IMR-90 (cell line): ENCODE measurements around the gene ALDH2. TPM values are rescaled to one million over a fixed set of nuclear protein-coding genes. Genes with fewer than 3 reads are reported as not detected.

ENCODE experiments used
- ATAC-seq: fragments of 200-7000 bp; cut with Tn5 transposase; 2 replicates; pipeline ENCODE4 v1.9.1; 2020; ENCODE audit warnings: low read depth, mild to moderate bottlenecking, moderate library complexity
- BruUV-seq: library from RNA; stranded (reverse); fragments of 400-500 nt; replicated peaks from 2 replicates; lab custom pipeline; 2021; lab: Mats Ljungman, UMichigan
- CTCF ChIA-PET: fragments of 300-600 bp; formaldehyde crosslinking; extraction: SDS; loops from one replicate; lab custom pipeline; 2021; ENCODE audit warnings: antibody characterized with exemption; lab: Yijun Ruan, JAX
- POLR2A ChIA-PET: fragments of 300-600 bp; sonication (Branson Sonifier 250); formaldehyde crosslinking; loops from one replicate; lab custom pipeline; 2022; ENCODE audit warnings: antibody characterized with exemption; ENCODE audit not compliant: unreplicated experiment; lab: Charles Lee
- DNase-seq: peaks from one replicate; pipeline ENCODE4 v3.0.0; 2013
- H2AFZ ChIP-seq: replicated peaks from 2 replicates; pipeline ENCODE3; 2013; ENCODE audit warnings: low read length, mild to moderate bottlenecking; ENCODE audit not compliant: poor library complexity
- H2AK5ac ChIP-seq: 2 replicates; pipeline ENCODE4 v1.6.1; 2013; ENCODE audit warnings: low read depth, low read length, inconsistent platforms
- H2AK9ac ChIP-seq: replicated peaks from 2 replicates; pipeline ENCODE3; 2013; ENCODE audit warnings: mild to moderate bottlenecking, low read depth, low read length, moderate library complexity; ENCODE audit not compliant: poor library complexity
- H2BK120ac ChIP-seq: 2 replicates; pipeline ENCODE4 v1.6.1; 2013; ENCODE audit warnings: low read depth, low read length, inconsistent platforms
- H2BK15ac ChIP-seq: 3 replicates; pipeline ENCODE4 v1.6.1; 2013; ENCODE audit warnings: low read depth, low read length, inconsistent platforms
- H2BK20ac ChIP-seq: 2 replicates; pipeline ENCODE4 v1.6.1; 2013; ENCODE audit warnings: low read depth, mild to moderate bottlenecking, inconsistent platforms, low read length, moderate library complexity
- H2BK5ac ChIP-seq: 2 replicates; pipeline ENCODE4 v1.6.1; 2013; ENCODE audit warnings: mild to moderate bottlenecking, low read depth, low read length, inconsistent platforms; ENCODE audit not compliant: poor library complexity, severe bottlenecking
- H3K14ac ChIP-seq: replicated peaks from 2 replicates; pipeline ENCODE4 v1.6.1; 2013; ENCODE audit warnings: low read depth, low read length, inconsistent platforms
- H3K18ac ChIP-seq: 2 replicates; pipeline ENCODE4 v1.6.1; 2013; ENCODE audit warnings: low read depth, low read length, control low read depth
- H3K23ac ChIP-seq: 2 replicates; pipeline ENCODE4 v1.6.1; 2013; ENCODE audit warnings: low read depth, low read length, inconsistent platforms
- H3K27ac ChIP-seq: 2 replicates; pipeline ENCODE4 v1.5.1; 2013; ENCODE audit warnings: mild to moderate bottlenecking, control low read depth, low read length; ENCODE audit not compliant: insufficient read depth
- H3K27me3 ChIP-seq: 2 replicates; pipeline ENCODE4 v1.6.1; 2013; ENCODE audit warnings: low read length; ENCODE audit not compliant: control insufficient read depth, insufficient read depth
- H3K36me3 ChIP-seq: 2 replicates; pipeline ENCODE4 v1.6.1; 2013; ENCODE audit warnings: low read length, mixed read lengths; ENCODE audit not compliant: control insufficient read depth, insufficient read depth
- H3K4ac ChIP-seq: 2 replicates; pipeline ENCODE4 v1.6.1; 2013; ENCODE audit warnings: low read depth, low read length, inconsistent platforms
- H3K4me1 ChIP-seq: 2 replicates; pipeline ENCODE4 v1.6.1; 2013; ENCODE audit warnings: low read length, mixed read lengths; ENCODE audit not compliant: control insufficient read depth, insufficient read depth
- H3K4me2 ChIP-seq: 2 replicates; pipeline ENCODE4 v1.6.1; 2013; ENCODE audit warnings: low read depth, mild to moderate bottlenecking, control low read depth, low read length, moderate library complexity
- H3K4me3 ChIP-seq: 2 replicates; pipeline ENCODE4 v1.5.1; 2013; ENCODE audit warnings: low read depth, mild to moderate bottlenecking, control low read depth, low read length, moderate library complexity; ENCODE audit not compliant: insufficient read depth
- H3K56ac ChIP-seq: 2 replicates; pipeline ENCODE4 v1.6.1; 2013; ENCODE audit warnings: low read length, inconsistent platforms; ENCODE audit not compliant: insufficient read depth; ENCODE audit errors: extremely low read depth
- H3K79me1 ChIP-seq, 2 experiments: 2 replicates each; pipeline ENCODE4 v1.6.1; 2013; ENCODE audit warnings: low read length in 2 of 2, inconsistent platforms in 1 of 2, low read depth in 1 of 2
- H3K9ac ChIP-seq: 2 replicates; pipeline ENCODE4 v1.6.1; 2013; ENCODE audit warnings: low read depth, low read length, control low read depth
- H3K9me1 ChIP-seq: 2 replicates; pipeline ENCODE4 v1.6.1; 2013; ENCODE audit warnings: low read length, inconsistent platforms; ENCODE audit not compliant: insufficient read depth
- H3K9me3 ChIP-seq: 2 replicates; pipeline ENCODE4 v1.6.1; 2013; ENCODE audit warnings: low read length; ENCODE audit not compliant: control insufficient read depth, insufficient read depth
- H4K20me1 ChIP-seq: 2 replicates; pipeline ENCODE4 v1.6.1; 2013; ENCODE audit warnings: low read length, inconsistent platforms; ENCODE audit not compliant: insufficient read depth
- H4K5ac ChIP-seq: 2 replicates; pipeline ENCODE4 v1.6.1; 2013; ENCODE audit warnings: mild to moderate bottlenecking, low read depth, low read length, control low read depth
- H4K8ac ChIP-seq, 2 experiments: 2 replicates each; pipeline ENCODE4 v1.6.1; 2013; ENCODE audit warnings: low read depth in 2 of 2, low read length in 2 of 2, control low read depth in 1 of 2, inconsistent platforms in 1 of 2
- H4K91ac ChIP-seq: 2 replicates; pipeline ENCODE4 v1.6.1; 2013; ENCODE audit warnings: low read depth, low read length, inconsistent platforms; ENCODE audit not compliant: insufficient read depth
- CTCF ChIP-seq: conservative IDR thresholded peaks from 2 replicates; pipeline ENCODE4 v1.5.1; 2012; ENCODE audit warnings: mild to moderate bottlenecking, low read depth, low read length, improper control_type of control experiment
- FOS ChIP-seq: fragments of 150-350 bp; IDR thresholded peaks from 2 replicates; pipeline ENCODE4 v1.6.1; 2016; ENCODE audit warnings: low read depth, low read length
- MAFK ChIP-seq: IDR thresholded peaks from 2 replicates; pipeline ENCODE4 v1.6.1; 2012; ENCODE audit warnings: low read depth, low read length, improper control_type of control experiment
- WGBS, 2 experiments: methylation state at CpG; one replicate each; pipeline versions ENCODE4 v1.1.5 to v1.1.7; 2013; ENCODE audit warnings: missing lambda C conversion rate in 2 of 2; ENCODE audit not compliant: insufficient read length in 1 of 2; ENCODE audit errors: extremely low coverage in 2 of 2; 5-methylcytosine and 5-hydroxymethylcytosine counted together
- dilution Hi-C: fragments of 300-500 bp; cut with HindIII; formaldehyde crosslinking; loops from one replicate; pipeline ENCODE4 v1.14.3; 2018; ENCODE audit warnings: low sequenced_read_pairs; ENCODE audit not compliant: unreplicated experiment
- in situ Hi-C: fragments of 300-500 bp; cut with MboI; formaldehyde crosslinking; loops from 3 replicates; pipeline ENCODE4 v1.14.3; 2019; ENCODE audit warnings: low sequenced_read_pairs, inconsistent platforms, mixed read lengths
- intact Hi-C: fragments of 100-400 bp; cut with micrococcal nuclease; formaldehyde crosslinking; loops from 2 replicates; pipeline ENCODE4 v1.10.0; 2022
- polyA plus RNA-seq, 3 experiments: library from polyadenylated mRNA; depleted of rRNA; stranded (reverse); fragments of >200 nt; gene quantifications; 2 replicates each; pipeline ENCODE4 v1.2.3, GENCODE V29; 2012; ENCODE audit warnings: low replicate concordance in 1 of 3
- total RNA-seq: library from RNA; depleted of rRNA; stranded (reverse); fragments of >200 nt; gene quantifications from 2 replicates; pipeline ENCODE4 v1.2.3, GENCODE V29; 2012

ALDH2 gene
- total and polyA plus RNA-seq, 2 of the 4 experiments (the other 2 are of a cell fraction) = 16.0 to 41.2 TPM

DNA sequence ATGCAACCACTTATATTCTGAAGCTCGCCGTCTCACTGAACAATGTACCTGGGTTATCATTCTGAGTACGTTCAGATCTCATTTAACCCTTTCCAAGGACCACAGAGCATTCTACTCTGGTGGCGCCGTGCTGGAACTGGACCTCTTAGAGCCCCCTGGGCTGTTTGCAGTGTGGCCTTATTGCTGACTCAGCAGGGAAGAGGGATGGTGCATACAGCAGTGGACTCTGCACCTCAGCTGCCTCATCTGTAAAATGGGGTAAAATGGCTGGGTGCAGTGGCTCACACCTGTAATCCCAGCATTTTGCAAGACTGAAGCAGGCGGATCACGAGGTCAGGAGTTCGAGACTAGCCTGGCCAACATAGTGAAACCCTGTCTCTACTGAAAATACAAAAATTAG is 2.9 kb downstream of the ALDH2 start:
- dilution Hi-C loops = no loop called here

More for the DNA sequence above, 2.9 kb downstream of the ALDH2 start:
- Histone ChIP-seq H3K18ac (no peak overlapping the region), H3K27ac (no peak overlapping the region), H3K9me3 (no peaks in the 10 kb centered on the region), H3K23ac (no peak overlapping the region), H3K4me1 (peaks cover 9% of the 10 kb centered on the region), H2AK9ac (no peak overlapping the region), H4K91ac (no peak overlapping the region), H2BK5ac (no peak overlapping the region), H3K4me2 (no peak overlapping the region), H3K36me3 (peaks cover 3% of the 10 kb centered on the region; the same call in 1 of the 2 replicates), H2BK120ac (no peak overlapping the region), H3K9me1 (peaks cover 17% of the 10 kb centered on the region), H3K9ac (no peak overlapping the region), H2AK5ac (no peak overlapping the region), H4K5ac (no peak overlapping the region), H3K4ac (no peak overlapping the region), H3K79me1 (peaks cover 16 to 52% of the 10 kb centered on the region in 2 experiments), H3K56ac (no peak overlapping the region), H3K14ac (no peak overlapping the region), H3K4me3 (no peak overlapping the region), H4K20me1 (peaks cover 41% of the 10 kb centered on the region), H3K27me3 (no peaks in the 10 kb centered on the region), H4K8ac (no peak overlapping the region), H2AFZ (no peak overlapping the region), H2BK20ac (no peak overlapping the region), H2BK15ac (no peak overlapping the region)
- no TSS peak for BruUV-seq
- intact Hi-C loops = loop anchor here (5.0 kb wide), 1 partner anchor 43 kb away; no protein-coding TSS in a partner anchor
- DNase-seq = no peak
- POLR2A ChIA-PET = no interaction called here
- in situ Hi-C loops = no loop called here
- CTCF ChIA-PET = no interaction called here
- WGBS, 2 experiments = no CpG with 5 or more reads among the region's 8 CpGs
- TF ChIP-seq FOS (no peak), CTCF (no peak), MAFK (peak; percentile 97)
- ATAC-seq = no peak
